SH-SY5Y (cell line): ENCODE results near the gene SERPINB11.

Experiments
- GATA2 ChIP-seq: IDR thresholded peaks from 2 replicates; pipeline ENCODE4 v1.6.1; 2011; ENCODE audit warnings: mild to moderate bottlenecking, low read depth, low read length
- GATA3 ChIP-seq: IDR thresholded peaks from 2 replicates; pipeline ENCODE4 v1.6.1; 2011; ENCODE audit warnings: low read depth, mild to moderate bottlenecking, low read length, moderate library complexity

DNA sequence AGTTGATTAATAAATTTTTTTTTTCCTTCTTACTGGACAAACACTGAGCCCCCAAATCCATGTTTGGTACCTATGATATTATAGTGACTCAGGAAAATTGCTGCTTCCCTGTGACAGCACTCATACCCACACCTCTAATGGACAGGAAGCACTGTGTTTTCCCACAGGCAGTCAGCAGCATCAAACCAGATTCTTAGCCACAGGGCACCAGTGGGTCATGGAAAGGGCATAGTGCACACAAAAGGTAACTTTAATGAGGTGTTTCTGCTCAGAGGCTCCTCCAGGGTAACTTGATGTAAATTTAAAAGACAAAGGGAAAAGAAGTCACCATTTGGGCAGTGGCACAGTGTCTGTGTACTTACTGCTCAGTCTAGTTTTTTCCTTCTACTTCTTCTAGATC is 34.1 kb downstream of the SERPINB11 start:
- no peak for TF ChIP-seq GATA2
- TF ChIP-seq GATA3 = no peak
